Measurements from ENCODE around the gene FEV.

GRCh38 chr2:218999021-218999880 lies 14.3 kb upstream of the FEV start:
- TF ChIP-seq RFX5 (IDR thresholded peaks at IDR 0.05): no peak
- TF ChIP-seq, protein P1, sequence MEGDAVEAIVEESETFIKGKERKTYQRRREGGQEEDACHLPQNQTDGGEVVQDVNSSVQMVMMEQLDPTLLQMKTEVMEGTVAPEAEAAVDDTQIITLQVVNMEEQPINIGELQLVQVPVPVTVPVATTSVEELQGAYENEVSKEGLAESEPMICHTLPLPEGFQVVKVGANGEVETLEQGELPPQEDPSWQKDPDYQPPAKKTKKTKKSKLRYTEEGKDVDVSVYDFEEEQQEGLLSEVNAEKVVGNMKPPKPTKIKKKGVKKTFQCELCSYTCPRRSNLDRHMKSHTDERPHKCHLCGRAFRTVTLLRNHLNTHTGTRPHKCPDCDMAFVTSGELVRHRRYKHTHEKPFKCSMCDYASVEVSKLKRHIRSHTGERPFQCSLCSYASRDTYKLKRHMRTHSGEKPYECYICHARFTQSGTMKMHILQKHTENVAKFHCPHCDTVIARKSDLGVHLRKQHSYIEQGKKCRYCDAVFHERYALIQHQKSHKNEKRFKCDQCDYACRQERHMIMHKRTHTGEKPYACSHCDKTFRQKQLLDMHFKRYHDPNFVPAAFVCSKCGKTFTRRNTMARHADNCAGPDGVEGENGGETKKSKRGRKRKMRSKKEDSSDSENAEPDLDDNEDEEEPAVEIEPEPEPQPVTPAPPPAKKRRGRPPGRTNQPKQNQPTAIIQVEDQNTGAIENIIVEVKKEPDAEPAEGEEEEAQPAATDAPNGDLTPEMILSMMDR (IDR thresholded peaks at IDR 0.05): no peak
- TF ChIP-seq MAX (IDR thresholded peaks at IDR 0.05): no peak
- TF ChIP-seq POLR2A (IDR thresholded peaks at IDR 0.05; ENCODE audit: low read length): no peak
- TF ChIP-seq RAD21 (conservative IDR thresholded peaks at IDR 0.05 in 1 of 2, IDR thresholded peaks at IDR 0.05 in 1 of 2): no peak
- no peak for TF ChIP-seq ZSCAN20 (CRISPR knock-in tag; IDR thresholded peaks at IDR 0.05)
- TF ChIP-seq CBX2 (IDR thresholded peaks at IDR 0.05; ENCODE audit: borderline replicate concordance, low read depth): no peak
- TF ChIP-seq, protein P2, sequence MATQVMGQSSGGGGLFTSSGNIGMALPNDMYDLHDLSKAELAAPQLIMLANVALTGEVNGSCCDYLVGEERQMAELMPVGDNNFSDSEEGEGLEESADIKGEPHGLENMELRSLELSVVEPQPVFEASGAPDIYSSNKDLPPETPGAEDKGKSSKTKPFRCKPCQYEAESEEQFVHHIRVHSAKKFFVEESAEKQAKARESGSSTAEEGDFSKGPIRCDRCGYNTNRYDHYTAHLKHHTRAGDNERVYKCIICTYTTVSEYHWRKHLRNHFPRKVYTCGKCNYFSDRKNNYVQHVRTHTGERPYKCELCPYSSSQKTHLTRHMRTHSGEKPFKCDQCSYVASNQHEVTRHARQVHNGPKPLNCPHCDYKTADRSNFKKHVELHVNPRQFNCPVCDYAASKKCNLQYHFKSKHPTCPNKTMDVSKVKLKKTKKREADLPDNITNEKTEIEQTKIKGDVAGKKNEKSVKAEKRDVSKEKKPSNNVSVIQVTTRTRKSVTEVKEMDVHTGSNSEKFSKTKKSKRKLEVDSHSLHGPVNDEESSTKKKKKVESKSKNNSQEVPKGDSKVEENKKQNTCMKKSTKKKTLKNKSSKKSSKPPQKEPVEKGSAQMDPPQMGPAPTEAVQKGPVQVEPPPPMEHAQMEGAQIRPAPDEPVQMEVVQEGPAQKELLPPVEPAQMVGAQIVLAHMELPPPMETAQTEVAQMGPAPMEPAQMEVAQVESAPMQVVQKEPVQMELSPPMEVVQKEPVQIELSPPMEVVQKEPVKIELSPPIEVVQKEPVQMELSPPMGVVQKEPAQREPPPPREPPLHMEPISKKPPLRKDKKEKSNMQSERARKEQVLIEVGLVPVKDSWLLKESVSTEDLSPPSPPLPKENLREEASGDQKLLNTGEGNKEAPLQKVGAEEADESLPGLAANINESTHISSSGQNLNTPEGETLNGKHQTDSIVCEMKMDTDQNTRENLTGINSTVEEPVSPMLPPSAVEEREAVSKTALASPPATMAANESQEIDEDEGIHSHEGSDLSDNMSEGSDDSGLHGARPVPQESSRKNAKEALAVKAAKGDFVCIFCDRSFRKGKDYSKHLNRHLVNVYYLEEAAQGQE (IDR thresholded peaks at IDR 0.05): no peak
- TF ChIP-seq HOXA7 (CRISPR knock-in tag; IDR thresholded peaks at IDR 0.05): no peak
- TF ChIP-seq CHD2 (IDR thresholded peaks at IDR 0.05; ENCODE audit: low read length, partially characterized antibody): no peak
- TF ChIP-seq CHD4 (IDR thresholded peaks at IDR 0.05; ENCODE audit: borderline replicate concordance): no peak

All from A549 (cell line).